HG02938 (cell line): ENCODE data around the gene AUTS2.

ENCODE experiments used
- ATAC-seq: cut with Tn5 transposase; IDR thresholded peaks from one replicate; pipeline ENCODE4 v1.9.1; 2021; ENCODE audit warnings: mild to moderate bottlenecking, moderate library complexity; ENCODE audit not compliant: unreplicated experiment

AUTS2 gene

GRCh38 chr7:70389531-70390151, 791.4 kb downstream of the AUTS2 start:
- no peak for ATAC-seq

- no peak for ATAC-seq
Measured at GRCh38 chr7:70390251-70390650, 792.0 kb downstream of the AUTS2 start.

- ATAC-seq: no peak
Measured at GRCh38 chr7:70392256-70392876, 794.1 kb downstream of the AUTS2 start.

- no peak for ATAC-seq
Measured at GRCh38 chr7:70392877-70393435, 794.7 kb downstream of the AUTS2 start.

- no peak for ATAC-seq
Measured at GRCh38 chr7:70393956-70394355, 795.7 kb downstream of the AUTS2 start.

GRCh38 chr7:70400829-70401380, 802.6 kb downstream of the AUTS2 start:
- no peak for ATAC-seq

GRCh38 chr7:70402069-70402468, 803.8 kb downstream of the AUTS2 start:
- no peak for ATAC-seq

GRCh38 chr7:70405241-70405640, 807.0 kb downstream of the AUTS2 start:
- ATAC-seq: no peak

- no peak for ATAC-seq
Measured at GRCh38 chr7:70406186-70406949, 808.1 kb downstream of the AUTS2 start.

GRCh38 chr7:70406950-70407209, 808.6 kb downstream of the AUTS2 start:
- ATAC-seq: no peak

GRCh38 chr7:70408477-70408876, 810.2 kb downstream of the AUTS2 start:
- ATAC-seq: no peak

- ATAC-seq: no peak
Measured at GRCh38 chr7:70408891-70409290, 810.6 kb downstream of the AUTS2 start.

- ATAC-seq: no peak
Measured at GRCh38 chr7:70410134-70410750, 812.0 kb downstream of the AUTS2 start.

GRCh38 chr7:70414368-70414767, 816.1 kb downstream of the AUTS2 start:
- no peak for ATAC-seq

- peak; percentile 56 for ATAC-seq
Measured at GRCh38 chr7:70415179-70415972, 817.1 kb downstream of the AUTS2 start.

GRCh38 chr7:70416347-70416985, 818.2 kb downstream of the AUTS2 start:
- ATAC-seq: no peak

GRCh38 chr7:70416986-70417655, 818.8 kb downstream of the AUTS2 start:
- no peak for ATAC-seq

GRCh38 chr7:70419526-70420380, 821.5 kb downstream of the AUTS2 start:
- no peak for ATAC-seq

- no peak for ATAC-seq
Measured at GRCh38 chr7:70420381-70420662, 822.0 kb downstream of the AUTS2 start.
